HG03558 (cell line): Measurements from ENCODE around the gene CNTN2.
A peak's percentile ranks its signal among the peaks of the same experiment; 100 is the strongest.

Experiments
- ATAC-seq: cut with Tn5 transposase; IDR thresholded peaks from one replicate; pipeline ENCODE4 v1.9.1; 2021; ENCODE audit warnings: moderate number of reproducible peaks; ENCODE audit not compliant: unreplicated experiment; ENCODE audit errors: extremely low read depth

Gene CNTN2

DNA sequence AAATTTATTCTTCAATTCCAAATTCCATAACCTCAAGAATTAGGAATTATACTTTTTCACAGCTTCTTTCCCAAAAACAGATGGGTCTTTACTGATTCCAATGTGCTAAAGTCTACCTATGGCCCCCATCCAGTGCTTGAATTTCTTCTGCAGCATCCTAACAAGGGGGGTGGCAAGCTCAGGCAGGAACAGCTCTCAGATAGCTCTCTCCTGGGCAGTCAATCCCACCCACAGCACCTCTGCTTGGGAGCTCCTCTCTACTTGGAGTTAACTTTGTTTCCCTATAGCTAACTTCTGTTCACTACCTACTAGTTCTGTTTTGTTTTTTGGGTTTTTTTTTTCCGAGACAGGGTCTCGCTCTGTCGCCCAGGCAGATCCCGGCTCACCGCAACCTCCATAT, 66.7 kb downstream of the CNTN2 start:
- no peak for ATAC-seq

DNA sequence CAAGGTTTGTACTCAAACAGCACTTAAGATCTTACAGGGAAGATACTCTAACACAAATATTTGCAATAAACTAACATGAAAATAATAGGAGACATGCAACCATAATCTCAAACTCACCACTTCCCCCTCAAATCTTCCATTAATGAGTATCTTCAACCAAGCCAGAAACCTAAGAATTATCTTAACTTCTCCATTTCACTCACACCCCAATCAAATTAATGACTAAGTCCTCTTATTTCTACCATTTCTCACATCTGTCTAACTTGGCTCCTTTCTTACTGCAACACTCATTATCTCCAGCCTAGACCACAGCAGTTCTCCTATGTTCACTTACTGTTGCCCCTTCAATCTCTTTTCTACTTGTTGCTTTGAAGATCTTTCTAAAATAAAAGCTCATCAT, 68.3 kb downstream of the CNTN2 start:
- ATAC-seq: no peak

DNA sequence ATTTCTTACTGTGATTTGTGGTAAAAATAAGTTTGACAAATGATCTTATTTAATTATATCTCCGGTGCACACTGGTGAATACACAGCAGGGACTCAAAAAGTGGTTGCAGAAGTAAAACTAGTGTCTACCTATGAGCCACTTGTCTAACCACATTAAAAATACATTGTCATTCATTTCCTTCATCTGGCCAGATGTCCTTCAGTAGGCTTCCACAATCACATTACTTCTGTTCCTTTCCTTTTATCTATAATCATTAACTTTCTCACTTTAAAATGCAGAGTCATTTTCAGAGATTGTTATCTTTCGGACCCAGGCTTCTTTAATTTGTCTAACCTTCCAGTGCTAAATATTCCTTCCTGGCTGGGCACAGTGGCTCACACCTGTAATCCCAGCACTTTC, 75.7 kb downstream of the CNTN2 start:
- no peak for ATAC-seq

DNA sequence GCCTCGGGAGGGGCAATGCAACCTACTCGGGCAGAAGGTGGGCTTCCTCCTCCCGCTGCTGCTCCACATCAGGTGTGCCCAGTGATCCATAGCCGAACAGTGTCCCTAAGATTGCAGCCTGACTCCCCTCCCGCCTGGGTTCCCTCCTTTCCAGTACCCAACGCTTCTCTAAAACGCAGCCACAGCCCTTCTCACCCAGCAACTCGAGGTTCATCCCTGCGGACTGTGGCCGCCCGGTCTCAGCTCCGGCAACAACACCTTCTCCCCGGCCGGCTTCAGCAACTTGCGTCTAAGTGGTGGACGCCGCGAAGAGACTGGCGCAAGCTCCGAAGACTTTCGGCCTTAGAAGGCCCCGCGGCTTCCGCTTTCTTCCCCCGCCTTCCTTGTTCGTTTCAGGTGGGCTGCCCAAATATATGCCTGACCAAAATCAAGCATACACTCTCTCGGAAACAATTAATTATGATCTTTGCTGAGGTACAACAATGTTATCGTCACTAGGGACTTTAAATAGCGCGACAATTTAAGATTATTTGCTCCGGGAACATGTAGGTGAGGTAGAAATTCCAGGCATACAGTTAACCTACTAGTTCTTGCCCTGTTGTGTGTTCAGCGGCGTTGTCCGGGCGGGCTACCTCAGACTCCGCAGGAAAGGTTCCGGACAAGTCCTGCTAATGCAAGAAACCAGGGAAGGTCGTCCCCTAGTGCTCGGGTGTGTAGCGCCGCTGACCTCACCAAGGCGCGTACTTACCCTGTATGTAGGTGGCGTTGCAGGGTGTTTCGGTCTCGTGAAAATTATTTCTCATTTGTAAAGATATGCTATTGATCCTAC, 78.9 kb downstream of the CNTN2 start, which contains the start of gene RBBP5:
TSS of gene RBBP5 (minus strand) at position 319 of the 829 bp plus-strand sequence. CDS start at position 214, 105 bp downstream.
- peak; percentile 83 for ATAC-seq

DNA sequence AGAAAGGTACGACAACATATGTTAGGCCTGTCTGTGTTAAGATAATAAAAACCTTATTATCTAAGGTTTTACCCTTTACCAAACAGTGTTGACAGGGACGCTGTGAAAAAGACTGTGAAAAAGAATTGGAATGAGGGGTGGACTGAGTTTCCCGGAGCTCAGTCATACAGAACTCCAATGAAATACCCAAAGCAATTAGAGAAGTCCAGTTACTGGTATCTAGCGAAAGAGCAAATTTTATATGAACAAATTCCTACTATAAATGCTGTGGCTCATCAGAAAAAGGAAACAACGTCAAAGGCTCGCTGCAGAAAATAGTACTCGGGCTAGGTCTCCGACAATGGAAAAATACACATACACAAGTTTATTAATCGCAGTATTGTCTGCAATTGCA, 79.5 kb downstream of the CNTN2 start:
- ATAC-seq: no peak

DNA sequence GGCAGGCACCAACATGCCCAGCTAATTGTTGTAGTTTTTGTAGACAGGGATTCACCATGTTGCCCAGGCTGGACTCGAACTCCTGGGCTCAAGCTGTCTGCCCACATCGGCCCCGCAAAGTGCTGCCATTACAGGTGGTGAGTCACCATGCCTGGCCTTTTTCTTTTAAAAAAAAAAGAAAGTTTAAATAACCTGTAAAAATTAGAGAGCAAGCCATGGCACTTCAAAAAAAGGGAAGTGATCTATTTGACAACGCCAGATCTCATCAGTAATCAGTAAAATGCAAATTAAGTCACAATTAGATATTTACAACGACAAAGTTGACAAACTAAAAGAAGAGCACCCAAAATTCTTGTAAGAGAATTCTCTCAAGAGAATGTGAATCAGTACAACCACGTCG, 81.7 kb downstream of the CNTN2 start:
- no peak for ATAC-seq

DNA sequence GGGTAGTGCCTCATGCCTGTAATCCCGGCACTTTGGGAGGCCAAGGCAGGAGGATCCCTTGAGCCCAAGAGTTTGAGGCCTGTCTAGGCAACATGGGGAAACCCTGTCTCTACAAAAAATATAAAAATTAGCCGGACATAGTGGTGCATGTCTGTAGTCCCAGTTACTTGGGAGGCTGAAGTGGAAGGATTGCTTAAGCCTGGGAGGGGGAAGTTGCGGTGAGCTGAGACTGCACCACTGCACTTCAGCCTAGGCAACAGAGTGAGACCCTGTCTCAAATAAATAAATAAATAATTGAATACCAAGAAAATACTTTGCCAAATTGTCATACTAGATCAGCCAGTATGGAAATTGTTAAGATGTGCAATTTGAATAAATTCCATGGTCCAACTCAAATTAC, 84.6 kb downstream of the CNTN2 start:
- no peak for ATAC-seq
